Measurements from ENCODE around the gene DCAF11. TPM values are rescaled to one million over a fixed set of nuclear protein-coding genes. Genes with fewer than 3 reads are reported as not detected.
A peak's percentile ranks its signal among the peaks of the same experiment; 100 is the strongest.

Gene DCAF11
- total and polyA plus RNA-seq, 2 of the 13 experiments (the other 11 are each of a cell fraction or from before 2014, with no cell fraction given), result 150 to 257 TPM

DNA sequence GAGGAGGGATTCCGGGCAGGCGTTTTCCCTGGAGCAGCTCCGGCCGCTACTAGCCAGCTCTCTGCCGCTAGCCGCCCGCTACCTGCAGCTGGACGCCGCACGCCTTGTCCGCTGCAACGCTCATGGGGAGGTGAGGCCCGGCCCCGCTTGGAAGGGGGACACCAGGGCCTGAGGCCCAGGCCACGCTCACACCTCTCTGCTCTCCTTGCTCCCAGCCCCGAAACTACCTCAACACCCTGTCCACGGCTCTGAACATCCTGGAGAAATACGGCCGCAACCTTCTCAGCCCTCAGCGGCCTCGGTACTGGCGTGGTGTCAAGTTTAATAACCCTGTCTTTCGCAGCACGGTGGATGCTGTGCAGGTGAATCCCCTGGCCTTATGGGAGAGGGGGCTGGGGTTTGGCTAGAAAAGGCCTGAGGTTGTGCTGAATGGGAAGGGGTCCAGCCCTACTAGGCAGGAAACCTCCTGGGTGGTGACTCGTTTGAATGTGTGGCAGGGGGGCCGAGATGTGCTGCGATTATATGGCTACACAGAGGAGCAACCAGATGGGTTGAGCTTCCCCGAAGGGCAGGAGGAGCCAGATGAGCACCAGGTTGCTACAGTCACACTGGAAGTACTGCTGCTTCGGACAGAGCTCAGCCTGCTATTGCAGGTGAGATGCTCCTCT lies 33.3 kb downstream of the DCAF11 start (continued):
- peak; percentile 77; the same call in 1 of the 2 replicates for TF ChIP-seq PITX1 (CRISPR knock-in tag; IDR thresholded peaks at IDR 0.05)
- TF ChIP-seq KLF15 (CRISPR knock-in tag; IDR thresholded peaks at IDR 0.05; ENCODE audit: borderline replicate concordance), result peak; percentile 40; the same call in 1 of the 2 replicates
- 0 out of 2 replicates have a peak, but pooled peaks have one; percentile 10 for TF ChIP-seq TFDP1 (CRISPR knock-in tag; IDR thresholded peaks at IDR 0.05; ENCODE audit: borderline replicate concordance)
- peak; percentile 87; the same call in 1 of the 2 replicates for TF ChIP-seq CAMTA2 (CRISPR knock-in tag; IDR thresholded peaks at IDR 0.05; ENCODE audit: borderline replicate concordance)
- TF ChIP-seq ZNF260 (CRISPR knock-in tag; IDR thresholded peaks at IDR 0.05; ENCODE audit: borderline replicate concordance, low read depth), result no peak
- peak; percentile 27; the same call in 1 of the 2 replicates for TF ChIP-seq ZNF687 (CRISPR knock-in tag; IDR thresholded peaks at IDR 0.05)
- TF ChIP-seq FOXO4 (CRISPR knock-in tag; conservative IDR thresholded peaks at IDR 0.05), result no peak
- TF ChIP-seq IRF9 (CRISPR knock-in tag; IDR thresholded peaks at IDR 0.05; ENCODE audit: borderline replicate concordance), result peak; percentile 84; the same call in 1 of the 2 replicates
- TF ChIP-seq ZNF782 (CRISPR knock-in tag; IDR thresholded peaks at IDR 0.05; ENCODE audit: borderline replicate concordance), result peak; percentile 88; the same call in 1 of the 2 replicates
- 0 out of 2 replicates have a peak, but pooled peaks have one; percentile 49 for TF ChIP-seq ZNF788 (CRISPR knock-in tag; IDR thresholded peaks at IDR 0.05; ENCODE audit: borderline replicate concordance)
- TF ChIP-seq FOXP4 (CRISPR knock-in tag; IDR thresholded peaks at IDR 0.05), result no peak
- TF ChIP-seq PHF8 (CRISPR knock-in tag; IDR thresholded peaks at IDR 0.05), result peak; percentile 46; the same call in 1 of the 2 replicates
- TF ChIP-seq ZNF678 (CRISPR knock-in tag; IDR thresholded peaks at IDR 0.05), result peak; percentile 95; the same call in 1 of the 2 replicates
